GM10266 (cell line): ENCODE results near the gene NPBWR2.

Experiments used
- DNase-seq: peaks from one replicate; pipeline ENCODE4 v3.0.0; 2012; ENCODE audit errors: extremely low spot score
- CTCF ChIP-seq: IDR thresholded peaks from 2 replicates; pipeline ENCODE4 v1.5.1; 2012; ENCODE audit warnings: mild to moderate bottlenecking, low read depth; ENCODE audit not compliant: control insufficient read depth, insufficient read depth; ENCODE audit errors: missing control alignments

NPBWR2 gene

GRCh38 chr20:64078934-64079272, 28.5 kb downstream of the NPBWR2 start:
- TF ChIP-seq CTCF: no peak
- no peak for DNase-seq

- TF ChIP-seq CTCF: no peak
- no peak for DNase-seq
Observed at GRCh38 chr20:64077876-64078551, 29.4 kb downstream of the NPBWR2 start.

- TF ChIP-seq CTCF: no peak
- no peak for DNase-seq
Observed at GRCh38 chr20:64077541-64077875, 29.9 kb downstream of the NPBWR2 start.

- peak; percentile 73 for DNase-seq
- no peak for TF ChIP-seq CTCF
Observed at GRCh38 chr20:64077094-64077493, 30.3 kb downstream of the NPBWR2 start.

- TF ChIP-seq CTCF: no peak
- DNase-seq: no peak
Observed at GRCh38 chr20:64076061-64076997, 31.0 kb downstream of the NPBWR2 start.

GRCh38 chr20:64075556-64075955, 31.8 kb downstream of the NPBWR2 start:
- DNase-seq: no peak
- no peak for TF ChIP-seq CTCF

- DNase-seq: no peak
Observed at GRCh38 chr20:64074963-64075362, 32.4 kb downstream of the NPBWR2 start.

More at GRCh38 chr20:64074963-64075362, 32.4 kb downstream of the NPBWR2 start:
- TF ChIP-seq CTCF: no peak
